Measurements from ENCODE around the gene SOWAHD.
"Not testable (repeated sequence)": the region's sequence is repeated elsewhere in the genome, so short reads cannot be mapped to it uniquely, and the experiment has no call there.

SOWAHD gene

GRCh38 chrX:119758731-119759247, 401 bp downstream of the SOWAHD start:
- DNase-seq (ENCODE audit: low spot score) (no peak), FAIRE-seq (no peak)

GRCh38 chrX:119759248-119759766, 919 bp downstream of the SOWAHD start:
- FAIRE-seq (no peak), DNase-seq (ENCODE audit: low spot score) (no peak)

- FAIRE-seq = no peak
- DNase-seq (ENCODE audit: low spot score) = no peak
Measured at GRCh38 chrX:119760026-119760877, 1.9 kb downstream of the SOWAHD start.

- FAIRE-seq (peak; percentile 27), DNase-seq (ENCODE audit: low spot score) (peak; percentile 49)
Measured at GRCh38 chrX:119762718-119763117, 4.3 kb downstream of the SOWAHD start.

- DNase-seq (ENCODE audit: low spot score) = peak; percentile 65
- FAIRE-seq = peak; percentile 75
Measured at GRCh38 chrX:119763181-119763580, 4.8 kb downstream of the SOWAHD start.

GRCh38 chrX:119763836-119764387, 5.5 kb downstream of the SOWAHD start:
- DNase-seq (ENCODE audit: low spot score) (no peak), FAIRE-seq (no peak)

GRCh38 chrX:119768436-119768835, 10.0 kb downstream of the SOWAHD start:
- peak; percentile 49 for DNase-seq (ENCODE audit: low spot score)
- FAIRE-seq = peak; percentile 92

GRCh38 chrX:119769388-119769787, 11.0 kb downstream of the SOWAHD start:
- not testable (repeated sequence) for FAIRE-seq; DNase-seq (ENCODE audit: low spot score)

- FAIRE-seq = no peak
- no peak for DNase-seq (ENCODE audit: low spot score)
Measured at GRCh38 chrX:119775517-119776238, 17.3 kb downstream of the SOWAHD start.

- FAIRE-seq = no peak
- DNase-seq (ENCODE audit: low spot score) = no peak
Measured at GRCh38 chrX:119778829-119779228, 20.4 kb downstream of the SOWAHD start.

- FAIRE-seq = no peak
- no peak for DNase-seq (ENCODE audit: low spot score)
Measured at GRCh38 chrX:119783026-119783425, 24.6 kb downstream of the SOWAHD start.

GRCh38 chrX:119784747-119785446, 26.5 kb downstream of the SOWAHD start:
- no peak for FAIRE-seq
- DNase-seq (ENCODE audit: low spot score) = peak; percentile 13

GRCh38 chrX:119790977-119791436, 32.6 kb downstream of the SOWAHD start:
- no peak for DNase-seq (ENCODE audit: low spot score)
- no peak for FAIRE-seq

GRCh38 chrX:119791437-119792231, 33.2 kb downstream of the SOWAHD start, which contains the start of gene RPL39:
TSS of gene RPL39 (minus strand) at chrX:119791630. CDS start at chrX:119791576, 54 bp downstream.
- DNase-seq (ENCODE audit: low spot score) (peak; percentile 79), FAIRE-seq (peak; percentile 53)

- no peak for DNase-seq (ENCODE audit: low spot score)
- no peak for FAIRE-seq
Measured at GRCh38 chrX:119801253-119802221, 43.1 kb downstream of the SOWAHD start.

- FAIRE-seq = no peak
- no peak for DNase-seq (ENCODE audit: low spot score)
Measured at GRCh38 chrX:119802546-119802945, 44.2 kb downstream of the SOWAHD start.

GRCh38 chrX:119808461-119808860, 50.1 kb downstream of the SOWAHD start:
- FAIRE-seq = not testable (repeated sequence)

GRCh38 chrX:119809185-119809666, 50.8 kb downstream of the SOWAHD start:
- DNase-seq (ENCODE audit: low spot score) = no peak
- no peak for FAIRE-seq

More at GRCh38 chrX:119808461-119808860, 50.1 kb downstream of the SOWAHD start:
- DNase-seq (ENCODE audit: low spot score) = not testable (repeated sequence)
